Testis (tissue), 3 donors: Measurements from ENCODE around the gene SLX4. TPM values are rescaled to one million over a fixed set of nuclear protein-coding genes. Genes with fewer than 3 reads are reported as not detected.

Experiments used
- DNase-seq: peaks from one replicate; pipeline ENCODE4 v3.0.0-alpha.2; 2019
- H3K27ac ChIP-seq, 2 donors: fragments of 200-600 bp; sonication (generic); one replicate each; pipeline ENCODE4 v1.5.1; 2019
- H3K27me3 ChIP-seq: fragments of 200-600 bp; sonication (generic); one replicate; pipeline ENCODE4 v1.5.1; 2019
- H3K36me3 ChIP-seq: fragments of 200-600 bp; sonication (generic); one replicate; pipeline ENCODE4 v1.5.1; 2017; ENCODE audit warnings: low read depth; ENCODE audit errors: missing control alignments
- H3K4me1 ChIP-seq: fragments of 200-600 bp; sonication (generic); one replicate; pipeline ENCODE4 v1.5.1; 2019
- H3K4me3 ChIP-seq, 2 donors: fragments of 200-600 bp; sonication (generic); one replicate each; pipeline ENCODE4 v1.5.1; 2017 to 2019
- H3K9me3 ChIP-seq: fragments of 200-600 bp; sonication (generic); one replicate; pipeline ENCODE4 v1.5.1; 2017
- POLR2A ChIP-seq: fragments of 450-650 bp; IDR thresholded peaks from one replicate; pipeline ENCODE4 v1.6.1; 2017; ENCODE audit warnings: antibody characterized with exemption, mild to moderate bottlenecking, moderate library complexity
- whole genome bisulfite sequencing, 2 donors: methylation state at CpG; one replicate each; pipeline ENCODE4 v1.1.5; 2018; 5-methylcytosine and 5-hydroxymethylcytosine counted together
- intact Hi-C: fragments of 100-400 bp; cut with DNase I; formaldehyde crosslinking; loops from one replicate; pipeline ENCODE4 v1.15.1; 2023; ENCODE audit warnings: low total_unique reads
- polyA plus RNA-seq: library from polyadenylated mRNA; stranded (reverse); fragments of 350-450 nt; fragmentation: Illumina TruSeq; extraction: RNeasy Lipid Tissue Mini Kit (QIAGEN cat#74804); gene quantifications from one replicate; pipeline ENCODE4 v1.2.3, GENCODE V29; 2014; ENCODE audit warnings: low read depth, low replicate concordance; ENCODE audit not compliant: insufficient read depth
- total RNA-seq, 2 donors: library from RNA; depleted of rRNA; stranded (reverse); fragments of >200 nt; gene quantifications; one replicate each; pipeline ENCODE4 v1.2.3, GENCODE V29; 2016
- TF ChIP-seq, protein P1 (sequence below), 3 experiments: fragments of 450-650 bp in 2 of 3; fragments of 200-600 bp in 1 of 3; sonication (generic) in 1 of 3; IDR thresholded peaks; one replicate each; pipeline ENCODE4 v1.5.1; 2016 to 2019; ENCODE audit warnings: antibody characterized with exemption in 3 of 3, mild to moderate bottlenecking in 2 of 3, moderate library complexity in 1 of 3

Gene SLX4
- total and polyA plus RNA-seq, 3 donors from 2014 or later: 25.9 to 41.3 (median 28.0) TPM

DNA sequence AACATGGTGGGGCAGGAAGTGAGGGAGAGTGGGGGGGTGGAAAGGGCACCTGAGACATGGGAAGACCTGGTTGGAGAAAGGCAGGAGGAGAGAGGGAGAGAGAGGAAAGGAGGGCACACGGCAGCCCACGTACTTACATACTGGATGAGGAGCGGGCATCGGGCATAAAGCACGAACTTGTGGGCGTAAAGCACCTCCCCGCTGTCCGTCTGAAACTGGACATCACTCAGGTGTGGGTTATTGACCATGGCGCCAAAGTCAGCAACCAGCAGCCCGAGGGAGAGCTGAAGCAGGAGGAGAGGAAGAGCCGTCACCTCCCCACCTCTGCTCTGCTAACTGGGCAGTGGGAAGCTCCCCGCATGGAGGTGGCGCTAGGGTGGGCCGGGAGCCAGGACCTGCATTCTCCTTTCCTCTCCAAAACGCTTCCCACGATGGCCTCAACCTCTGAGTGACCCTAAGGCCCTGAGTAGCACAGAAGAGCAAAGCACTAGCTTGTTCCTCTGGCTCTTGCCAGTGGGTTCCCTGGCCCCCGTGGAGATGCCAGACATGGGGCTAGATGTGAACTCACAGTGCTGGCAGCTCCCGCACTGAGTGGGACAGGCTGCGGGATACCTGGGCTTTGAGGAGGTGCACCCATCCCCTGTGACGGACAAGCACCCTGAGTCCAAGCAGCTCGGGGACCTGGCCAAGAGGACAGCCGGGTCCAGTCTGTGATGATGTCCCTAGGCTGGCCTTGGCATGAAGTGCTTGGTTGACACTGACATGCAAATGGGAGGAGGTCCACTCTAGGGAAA, 16.9 kb downstream of the SLX4 start:
- no peaks in the 10 kb centered on the region for H3K36me3 ChIP-seq
- intact Hi-C loops: no loop called here

DNA sequence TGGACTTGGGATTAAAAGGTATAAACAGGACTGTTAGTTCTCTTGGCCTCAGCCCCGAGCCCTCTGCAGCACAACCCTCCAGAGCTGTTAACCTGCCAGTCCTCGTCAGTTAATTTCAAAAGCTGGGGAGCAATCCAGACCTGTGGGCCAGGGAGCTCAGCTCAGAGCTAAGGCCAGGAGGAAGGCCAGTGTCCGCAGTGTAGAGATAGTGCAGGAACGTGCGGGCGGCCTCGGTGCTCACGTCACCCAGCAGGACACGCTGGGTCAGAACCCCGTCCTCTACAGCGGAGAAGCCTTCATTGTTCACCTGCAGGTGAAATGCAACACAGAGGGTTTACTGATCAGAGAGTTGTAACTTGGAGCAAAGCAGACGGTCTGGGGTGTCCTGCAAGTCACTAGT, 18.8 kb downstream of the SLX4 start:
- TF ChIP-seq, protein P1, sequence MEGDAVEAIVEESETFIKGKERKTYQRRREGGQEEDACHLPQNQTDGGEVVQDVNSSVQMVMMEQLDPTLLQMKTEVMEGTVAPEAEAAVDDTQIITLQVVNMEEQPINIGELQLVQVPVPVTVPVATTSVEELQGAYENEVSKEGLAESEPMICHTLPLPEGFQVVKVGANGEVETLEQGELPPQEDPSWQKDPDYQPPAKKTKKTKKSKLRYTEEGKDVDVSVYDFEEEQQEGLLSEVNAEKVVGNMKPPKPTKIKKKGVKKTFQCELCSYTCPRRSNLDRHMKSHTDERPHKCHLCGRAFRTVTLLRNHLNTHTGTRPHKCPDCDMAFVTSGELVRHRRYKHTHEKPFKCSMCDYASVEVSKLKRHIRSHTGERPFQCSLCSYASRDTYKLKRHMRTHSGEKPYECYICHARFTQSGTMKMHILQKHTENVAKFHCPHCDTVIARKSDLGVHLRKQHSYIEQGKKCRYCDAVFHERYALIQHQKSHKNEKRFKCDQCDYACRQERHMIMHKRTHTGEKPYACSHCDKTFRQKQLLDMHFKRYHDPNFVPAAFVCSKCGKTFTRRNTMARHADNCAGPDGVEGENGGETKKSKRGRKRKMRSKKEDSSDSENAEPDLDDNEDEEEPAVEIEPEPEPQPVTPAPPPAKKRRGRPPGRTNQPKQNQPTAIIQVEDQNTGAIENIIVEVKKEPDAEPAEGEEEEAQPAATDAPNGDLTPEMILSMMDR (IDR thresholded peaks at IDR 0.05): no peak
- TF ChIP-seq POLR2A: no peak
- Histone ChIP-seq H3K9me3 (no peaks in the 10 kb centered on the region), H3K27ac (no peak overlapping the region), H3K4me1 (no peaks in the 10 kb centered on the region), H3K36me3 (no peaks in the 10 kb centered on the region), H3K27me3 (no peaks in the 10 kb centered on the region), H3K4me3 (no peak overlapping the region)
- WGBS, 2 donors: 82 to 93% methylated on average over 10 to 12 of the region's 12 CpGs
- no peak for DNase-seq
- intact Hi-C loops: no loop called here

More for the DNA sequence above, 16.9 kb downstream of the SLX4 start:
- DNase-seq: no peak
- 89 to 95% methylated on average over 15 to 22 of the region's 22 CpGs for WGBS, 2 donors
- Histone ChIP-seq H3K4me3 (no peak overlapping the region), H3K27me3 (no peaks in the 10 kb centered on the region), H3K9me3 (no peaks in the 10 kb centered on the region), H3K27ac (no peak overlapping the region), H3K4me1 (no peaks in the 10 kb centered on the region)
- TF ChIP-seq POLR2A: no peak
- TF ChIP-seq, protein P1 (IDR thresholded peaks at IDR 0.05): no peak

DNA sequence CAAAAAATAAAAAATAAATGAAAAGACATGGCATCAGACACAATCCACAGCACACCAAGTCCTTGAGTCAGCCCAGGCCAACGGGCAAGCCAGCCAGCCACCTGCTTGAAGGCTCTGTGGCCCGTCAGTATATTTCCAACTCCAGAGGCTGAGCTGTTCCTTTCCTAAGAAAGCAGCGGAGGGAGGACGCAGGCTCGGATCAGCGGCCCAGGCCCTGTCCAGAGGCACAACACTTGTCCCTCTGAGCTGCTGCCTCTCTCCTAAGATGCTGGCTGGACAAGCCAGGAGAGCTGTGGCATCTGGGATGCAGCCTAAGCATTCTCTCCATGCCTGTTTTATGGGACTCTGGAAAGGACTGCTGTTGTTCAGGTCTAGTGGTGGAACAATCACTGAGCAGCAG, 19.4 kb downstream of the SLX4 start:
- Histone ChIP-seq H3K36me3 (no peaks in the 10 kb centered on the region), H3K4me1 (no peaks in the 10 kb centered on the region), H3K27ac (no peak overlapping the region), H3K9me3 (no peaks in the 10 kb centered on the region), H3K4me3 (no peak overlapping the region), H3K27me3 (no peaks in the 10 kb centered on the region)
- DNase-seq: no peak
- intact Hi-C loops: no loop called here
- TF ChIP-seq, protein P1 (IDR thresholded peaks at IDR 0.05): no peak
- no peak for TF ChIP-seq POLR2A
- 92 to 97% methylated on average over 5 to 6 of the region's 6 CpGs for WGBS, 2 donors

DNA sequence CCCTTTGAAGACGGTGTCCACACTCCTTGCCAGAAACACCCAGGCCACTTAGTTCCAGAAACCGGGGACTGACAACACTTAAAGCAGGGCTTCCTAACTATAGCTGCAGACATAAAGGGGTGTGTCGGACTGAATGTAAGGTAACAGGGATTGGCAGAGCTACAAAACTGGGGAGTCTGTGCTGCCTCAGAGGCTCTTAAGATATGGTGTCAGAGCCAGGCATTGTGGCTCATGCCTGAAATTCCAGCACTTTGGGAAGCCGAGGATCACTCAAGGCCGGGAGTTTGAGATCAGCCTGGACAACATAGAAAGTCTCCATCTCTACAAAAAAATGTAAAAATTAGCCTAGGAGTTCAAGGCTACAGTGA, 20.0 kb downstream of the SLX4 start:
- Histone ChIP-seq H3K4me1 (no peaks in the 10 kb centered on the region), H3K27me3 (no peaks in the 10 kb centered on the region), H3K4me3 (no peak overlapping the region), H3K9me3 (no peaks in the 10 kb centered on the region), H3K36me3 (no peaks in the 10 kb centered on the region), H3K27ac (no peak overlapping the region)
- no peak for TF ChIP-seq POLR2A
- TF ChIP-seq, protein P1 (IDR thresholded peaks at IDR 0.05): no peak
- WGBS, 2 donors: 76 to 84% methylated on average over 3 to 5 of the region's 5 CpGs
- intact Hi-C loops: no loop called here
- DNase-seq: no peak
